Measurements from ENCODE around the gene OVCA2.

The OVCA2 gene

DNA sequence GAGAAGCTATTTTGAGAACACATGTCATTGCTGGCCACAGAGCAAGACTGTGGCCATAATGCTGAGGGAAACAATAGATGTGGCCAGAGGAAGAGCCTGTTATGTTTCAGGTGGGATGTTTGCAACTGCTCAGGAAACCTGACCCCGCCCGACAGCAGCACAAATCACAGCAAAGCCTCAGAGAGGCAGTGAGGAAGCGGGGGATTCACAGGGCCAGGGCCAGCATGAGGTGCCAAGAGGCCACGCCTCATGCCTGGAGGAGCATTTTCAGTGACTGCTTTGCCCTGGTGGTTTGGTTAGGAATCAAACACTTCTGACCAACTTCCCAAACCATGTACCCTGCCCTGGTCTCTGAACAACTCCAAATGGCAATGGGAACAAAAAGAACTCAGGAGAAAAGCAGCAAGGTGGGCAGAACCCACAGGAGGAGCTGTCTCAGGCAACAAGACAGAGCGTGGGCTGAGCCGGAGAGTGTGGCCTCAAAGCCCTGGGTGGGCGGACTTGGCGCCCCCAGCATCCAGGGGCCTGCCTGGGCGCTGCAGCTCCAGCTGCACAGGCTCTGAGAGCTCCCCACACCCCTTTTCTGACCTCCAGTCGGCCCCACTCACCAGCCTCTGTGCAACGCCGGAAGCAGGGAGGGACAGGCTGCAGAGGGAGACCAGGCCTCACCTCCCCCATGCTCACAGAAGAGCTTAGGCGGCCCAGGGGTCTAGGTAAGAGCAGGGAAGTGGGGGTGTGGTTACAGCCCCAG is 33.7 kb downstream of the OVCA2 start:
- DNase-seq (ENCODE audit: low read depth) = no peak
- TF ChIP-seq, protein P1, sequence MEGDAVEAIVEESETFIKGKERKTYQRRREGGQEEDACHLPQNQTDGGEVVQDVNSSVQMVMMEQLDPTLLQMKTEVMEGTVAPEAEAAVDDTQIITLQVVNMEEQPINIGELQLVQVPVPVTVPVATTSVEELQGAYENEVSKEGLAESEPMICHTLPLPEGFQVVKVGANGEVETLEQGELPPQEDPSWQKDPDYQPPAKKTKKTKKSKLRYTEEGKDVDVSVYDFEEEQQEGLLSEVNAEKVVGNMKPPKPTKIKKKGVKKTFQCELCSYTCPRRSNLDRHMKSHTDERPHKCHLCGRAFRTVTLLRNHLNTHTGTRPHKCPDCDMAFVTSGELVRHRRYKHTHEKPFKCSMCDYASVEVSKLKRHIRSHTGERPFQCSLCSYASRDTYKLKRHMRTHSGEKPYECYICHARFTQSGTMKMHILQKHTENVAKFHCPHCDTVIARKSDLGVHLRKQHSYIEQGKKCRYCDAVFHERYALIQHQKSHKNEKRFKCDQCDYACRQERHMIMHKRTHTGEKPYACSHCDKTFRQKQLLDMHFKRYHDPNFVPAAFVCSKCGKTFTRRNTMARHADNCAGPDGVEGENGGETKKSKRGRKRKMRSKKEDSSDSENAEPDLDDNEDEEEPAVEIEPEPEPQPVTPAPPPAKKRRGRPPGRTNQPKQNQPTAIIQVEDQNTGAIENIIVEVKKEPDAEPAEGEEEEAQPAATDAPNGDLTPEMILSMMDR (IDR thresholded peaks at IDR 0.05; ENCODE audit: insufficient read depth, low read depth, low read length, missing control alignments) = no peak
- no peak overlapping the region for H3K4me3 ChIP-seq (ENCODE audit: low read depth, low read length)

DNA sequence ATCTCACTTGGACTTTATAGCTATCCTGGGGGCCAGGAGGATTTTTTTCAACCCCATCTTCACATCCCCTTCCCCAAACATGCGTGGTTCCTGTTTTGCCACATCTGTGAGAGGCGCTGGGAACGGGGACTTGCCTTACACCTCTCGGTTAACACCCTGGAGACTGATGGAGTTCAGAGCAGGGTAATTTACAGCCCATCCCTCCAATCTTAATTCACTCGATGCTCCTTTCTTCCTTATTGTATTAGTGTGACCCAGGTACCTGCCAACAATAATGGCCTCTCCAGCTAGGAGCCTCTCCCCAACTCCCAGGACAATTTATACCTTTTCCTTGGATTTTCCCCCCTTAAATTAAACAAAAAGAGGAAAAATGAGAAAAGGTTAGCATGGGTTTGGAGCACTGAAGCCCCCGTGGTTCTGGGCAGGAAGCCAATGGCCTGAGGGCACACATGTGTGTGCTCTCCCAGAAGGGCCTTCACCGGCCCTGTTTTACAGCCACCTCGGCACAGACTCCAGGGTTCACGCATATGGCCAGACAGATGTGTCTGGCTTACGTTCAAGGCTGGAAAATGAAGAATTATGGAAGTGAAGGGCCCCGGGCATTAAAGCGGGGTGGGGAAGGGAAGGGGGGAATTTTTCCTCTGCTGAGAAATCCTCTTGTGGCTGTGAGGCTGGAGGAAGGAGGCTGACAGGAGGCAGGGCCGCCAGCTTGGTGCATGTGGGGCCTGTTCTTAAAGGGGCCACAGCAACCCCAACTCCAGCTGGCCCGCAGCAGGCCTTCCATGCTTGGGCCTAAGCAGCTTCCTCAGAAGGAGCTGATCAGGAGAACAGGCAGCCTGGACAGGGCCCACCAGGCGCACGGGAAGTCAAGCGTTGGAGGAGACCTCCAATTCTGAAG is 34.5 kb downstream of the OVCA2 start:
- no peak overlapping the region for H3K4me3 ChIP-seq (ENCODE audit: low read depth, low read length)
- TF ChIP-seq, protein P1 (IDR thresholded peaks at IDR 0.05; ENCODE audit: insufficient read depth, low read depth, low read length, missing control alignments) = no peak
- DNase-seq (ENCODE audit: low read depth) = no peak

DNA sequence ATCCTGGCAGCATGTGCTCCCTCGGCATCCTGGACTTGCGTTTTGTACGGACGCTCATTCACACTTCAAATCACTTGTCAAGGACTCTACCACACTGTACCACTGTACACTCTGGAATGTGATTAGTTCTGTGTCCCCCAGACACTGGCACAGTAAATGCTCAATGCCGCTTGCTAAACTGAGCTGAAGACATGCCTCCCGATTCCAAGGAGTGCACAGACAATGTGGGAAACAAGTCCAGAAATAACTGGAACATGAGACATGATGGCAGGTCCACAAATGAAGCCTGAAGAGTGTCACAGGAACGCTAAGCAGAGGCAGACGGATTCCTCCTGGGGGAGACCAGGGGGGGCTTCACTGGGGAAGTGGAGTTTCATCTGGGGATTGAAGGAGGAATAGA is 35.2 kb downstream of the OVCA2 start:
- TF ChIP-seq, protein P1 (IDR thresholded peaks at IDR 0.05; ENCODE audit: insufficient read depth, low read depth, low read length, missing control alignments) = no peak
- DNase-seq (ENCODE audit: low read depth) = no peak
- no peak overlapping the region for H3K4me3 ChIP-seq (ENCODE audit: low read depth, low read length)

DNA sequence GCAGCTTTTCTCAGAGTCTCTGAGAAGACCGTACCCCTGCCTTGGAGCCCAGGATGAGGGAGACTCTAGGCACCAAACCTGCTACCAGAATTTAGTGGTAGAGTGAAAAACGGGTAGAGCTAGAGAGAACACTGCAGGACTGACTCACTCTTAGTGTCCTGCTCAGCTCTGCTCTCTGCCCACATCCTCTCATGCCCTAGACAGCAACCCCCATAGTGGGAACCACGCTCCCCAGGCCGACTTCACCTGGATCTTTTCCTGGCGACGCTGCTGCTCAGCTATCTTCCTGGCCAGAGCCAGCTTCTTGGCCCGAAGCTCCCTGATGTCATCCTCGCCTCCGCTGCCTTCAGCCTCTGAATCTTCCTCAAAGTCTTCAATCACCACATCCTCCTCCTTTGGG is 39.7 kb downstream of the OVCA2 start:
- TF ChIP-seq, protein P1 (IDR thresholded peaks at IDR 0.05; ENCODE audit: insufficient read depth, low read depth, low read length, missing control alignments) = no peak
- H3K4me3 ChIP-seq (ENCODE audit: low read depth, low read length) = no peak overlapping the region
- DNase-seq (ENCODE audit: low read depth) = no peak

DNA sequence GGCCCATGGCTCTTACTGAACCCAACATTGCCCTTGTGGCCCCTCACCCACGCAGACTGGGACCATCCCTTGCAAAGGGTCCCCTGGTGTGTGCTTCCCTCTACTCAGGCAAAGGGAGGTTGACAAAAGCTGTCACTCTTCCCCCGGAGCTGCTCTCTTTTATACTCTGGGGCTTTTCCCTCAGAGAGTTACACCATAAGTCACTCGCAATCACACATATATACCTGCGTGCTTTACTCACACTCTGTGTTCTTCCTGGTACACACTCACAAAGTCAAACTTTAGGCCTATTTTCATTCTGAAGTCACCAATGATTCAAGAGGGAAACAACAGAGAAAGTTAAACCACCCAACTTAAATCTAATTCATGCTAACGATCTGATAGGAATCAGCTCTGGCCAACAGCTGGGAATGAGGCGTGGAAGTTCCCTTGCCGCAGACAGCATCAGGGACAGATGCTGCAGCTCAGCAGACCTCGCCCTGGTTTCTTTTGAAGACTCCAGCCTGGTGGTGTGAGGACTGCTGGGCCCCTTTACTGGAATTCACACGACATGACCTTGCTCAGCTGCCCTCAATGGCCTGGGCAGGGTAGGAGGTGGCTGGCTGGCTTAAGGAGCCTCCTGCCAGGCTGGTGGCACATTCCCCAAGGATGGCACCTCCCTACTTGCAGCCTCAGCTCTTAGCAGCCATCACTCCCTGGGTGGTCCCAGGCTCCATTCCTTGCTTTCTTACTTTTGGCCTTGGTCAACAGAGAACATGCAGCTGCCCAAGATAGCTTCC is 40.4 kb downstream of the OVCA2 start:
- TF ChIP-seq, protein P1 (IDR thresholded peaks at IDR 0.05; ENCODE audit: insufficient read depth, low read depth, low read length, missing control alignments) = no peak
- H3K4me3 ChIP-seq (ENCODE audit: low read depth, low read length) = no peak overlapping the region
- DNase-seq (ENCODE audit: low read depth) = no peak

DNA sequence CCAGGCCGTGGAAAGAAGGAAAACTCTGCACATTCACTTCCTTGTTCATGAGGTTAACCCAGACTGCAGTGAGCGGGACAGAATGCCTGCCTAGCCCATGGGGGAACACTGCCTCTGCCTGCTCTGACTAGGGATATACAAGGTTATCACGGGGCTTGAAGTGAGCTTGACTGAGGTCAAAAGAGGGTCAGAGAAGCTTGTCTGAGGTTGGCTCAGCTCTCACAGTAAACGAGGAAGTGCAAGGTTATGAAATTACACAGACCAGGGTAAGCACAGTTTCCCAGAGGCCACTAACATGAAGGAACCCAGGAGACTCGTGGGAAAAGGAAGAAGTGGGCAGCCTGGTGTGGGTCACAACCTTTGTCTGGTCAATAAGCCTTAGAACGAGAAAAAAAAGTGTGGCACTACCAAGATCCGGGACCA is 41.8 kb downstream of the OVCA2 start:
- TF ChIP-seq, protein P1 (IDR thresholded peaks at IDR 0.05; ENCODE audit: insufficient read depth, low read depth, low read length, missing control alignments) = no peak
- DNase-seq (ENCODE audit: low read depth) = peak; percentile 84
- no peak overlapping the region for H3K4me3 ChIP-seq (ENCODE audit: low read depth, low read length)
